ENCODE results near the gene COL6A1. TPM values are rescaled to one million over a fixed set of nuclear protein-coding genes. Genes with fewer than 3 reads are reported as not detected.

COL6A1 gene
- total RNA-seq, 1 donor from 2014 or later = 0.37 TPM

DNA sequence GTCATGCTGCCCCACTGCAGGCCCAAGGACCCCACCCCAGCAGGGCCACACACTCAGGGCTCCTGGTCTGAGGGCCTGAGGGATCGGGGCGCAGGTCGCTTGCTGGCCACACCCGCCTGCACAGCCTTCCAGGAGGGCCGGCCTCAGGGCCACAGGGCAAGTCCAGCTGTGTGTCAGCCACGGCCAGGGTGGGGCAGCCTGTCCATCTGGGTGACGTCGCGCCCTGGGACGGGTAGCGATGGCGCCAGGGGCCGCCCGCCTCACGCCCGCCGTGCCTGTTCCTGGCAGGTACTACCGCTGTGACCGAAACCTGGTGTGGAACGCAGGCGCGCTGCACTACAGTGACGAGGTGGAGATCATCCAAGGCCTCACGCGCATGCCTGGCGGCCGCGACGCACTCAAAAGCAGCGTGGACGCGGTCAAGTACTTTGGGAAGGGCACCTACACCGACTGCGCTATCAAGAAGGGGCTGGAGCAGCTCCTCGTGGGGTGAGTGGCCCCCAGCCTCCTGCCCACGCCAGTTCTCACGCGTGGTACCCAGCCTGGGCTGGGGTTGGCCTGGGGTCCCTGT lies 2.5 kb downstream of the COL6A1 start:
- no peak for DNase-seq (ENCODE audit: low spot score)
- peaks cover 15% of the 10 kb centered on the region for H3K27me3 Mint-ChIP-seq (ENCODE audit: low read depth)
- H3K4me3 Mint-ChIP-seq (ENCODE audit: low read depth) = no peak overlapping the region
- H3K36me3 Mint-ChIP-seq (ENCODE audit: low read depth) = no peaks in the 10 kb centered on the region
- no peak overlapping the region for H3K27ac Mint-ChIP-seq
- no peaks in the 10 kb centered on the region for H3K9me3 Mint-ChIP-seq
- H3K4me1 Mint-ChIP-seq (ENCODE audit: low read depth) = no peaks in the 10 kb centered on the region
- intact Hi-C loops (cut with micrococcal nuclease) = no loop called here

DNA sequence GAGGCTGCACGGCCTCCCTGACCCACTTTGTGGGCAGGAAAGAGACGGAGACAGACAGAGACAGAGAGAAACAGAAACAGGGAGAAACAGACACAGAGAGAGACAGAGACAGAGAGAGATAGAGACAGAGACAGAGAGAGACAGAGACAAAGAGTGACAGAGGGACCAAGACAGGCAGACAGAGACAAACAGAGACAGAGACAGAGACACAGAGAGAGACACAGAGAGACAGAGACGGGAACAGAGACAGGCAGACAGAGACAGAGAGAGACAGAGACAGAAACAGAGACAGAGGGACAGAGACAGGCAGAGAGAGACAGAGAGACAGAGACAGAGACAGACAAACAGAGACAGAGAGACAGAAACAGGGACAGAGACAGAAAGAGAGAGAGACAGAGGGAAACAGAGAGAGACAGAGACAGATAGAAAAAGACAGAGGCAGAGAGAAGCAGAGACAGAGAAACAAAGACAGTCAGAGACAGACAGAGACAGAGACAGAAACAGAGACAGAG lies 3.1 kb downstream of the COL6A1 start:
- DNase-seq (ENCODE audit: low spot score) = no peak
- peaks cover 13% of the 10 kb centered on the region for H3K27me3 Mint-ChIP-seq (ENCODE audit: low read depth)
- no peak overlapping the region for H3K27ac Mint-ChIP-seq
- intact Hi-C loops (cut with micrococcal nuclease) = no loop called here
- H3K4me3 Mint-ChIP-seq (ENCODE audit: low read depth) = no peak overlapping the region
- H3K9me3 Mint-ChIP-seq = no peaks in the 10 kb centered on the region
- H3K36me3 Mint-ChIP-seq (ENCODE audit: low read depth) = no peaks in the 10 kb centered on the region
- no peaks in the 10 kb centered on the region for H3K4me1 Mint-ChIP-seq (ENCODE audit: low read depth)

DNA sequence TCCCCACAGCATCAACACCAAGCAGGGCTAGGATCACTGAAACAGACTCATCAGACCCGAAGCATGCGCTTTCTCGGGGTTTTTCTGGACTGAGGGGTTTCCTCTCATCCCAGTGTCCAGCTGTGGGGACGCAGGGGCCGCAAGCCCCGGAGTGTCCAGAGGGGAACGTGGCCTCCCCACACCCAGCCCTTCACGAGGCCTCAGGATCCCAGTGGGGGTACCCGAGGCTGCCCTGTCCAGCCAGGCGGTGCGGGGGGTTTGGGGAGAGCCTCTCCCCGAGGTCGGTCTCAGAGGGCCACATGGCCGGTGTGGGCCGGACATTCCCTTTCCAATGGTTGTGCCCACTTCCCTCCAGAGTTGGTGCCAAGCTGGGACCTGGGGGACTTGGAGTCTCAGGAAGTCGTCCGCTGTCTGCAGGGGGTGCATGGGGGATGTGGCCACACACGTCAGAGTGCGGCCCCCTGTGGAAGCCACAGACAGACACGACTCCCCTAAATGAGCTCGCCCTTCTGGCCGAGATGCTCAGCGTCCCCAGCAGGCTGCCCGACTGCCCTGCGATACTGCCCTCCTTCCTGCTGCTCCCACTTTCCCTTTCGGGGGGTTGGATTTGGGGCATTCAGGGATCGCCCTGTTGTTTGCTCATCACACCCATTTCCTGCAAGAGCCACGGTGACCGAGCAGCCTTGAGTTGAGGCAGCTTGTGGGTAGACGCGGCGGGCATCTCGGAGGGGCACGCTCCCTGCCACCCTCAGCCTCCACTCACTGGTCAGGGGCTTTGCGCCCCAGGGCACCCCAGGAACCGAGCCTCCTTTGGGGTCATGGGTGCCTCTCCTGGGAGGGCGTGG lies 4.1 kb downstream of the COL6A1 start:
- intact Hi-C loops (cut with micrococcal nuclease) = no loop called here
- Mint-ChIP-seq H3K27me3 (ENCODE audit: low read depth) (peaks cover 9% of the 10 kb centered on the region), H3K4me3 (ENCODE audit: low read depth) (no peak overlapping the region), H3K36me3 (ENCODE audit: low read depth) (no peaks in the 10 kb centered on the region), H3K4me1 (ENCODE audit: low read depth) (no peaks in the 10 kb centered on the region), H3K9me3 (no peaks in the 10 kb centered on the region), H3K27ac (no peak overlapping the region)
- DNase-seq (ENCODE audit: low spot score) = no peak

DNA sequence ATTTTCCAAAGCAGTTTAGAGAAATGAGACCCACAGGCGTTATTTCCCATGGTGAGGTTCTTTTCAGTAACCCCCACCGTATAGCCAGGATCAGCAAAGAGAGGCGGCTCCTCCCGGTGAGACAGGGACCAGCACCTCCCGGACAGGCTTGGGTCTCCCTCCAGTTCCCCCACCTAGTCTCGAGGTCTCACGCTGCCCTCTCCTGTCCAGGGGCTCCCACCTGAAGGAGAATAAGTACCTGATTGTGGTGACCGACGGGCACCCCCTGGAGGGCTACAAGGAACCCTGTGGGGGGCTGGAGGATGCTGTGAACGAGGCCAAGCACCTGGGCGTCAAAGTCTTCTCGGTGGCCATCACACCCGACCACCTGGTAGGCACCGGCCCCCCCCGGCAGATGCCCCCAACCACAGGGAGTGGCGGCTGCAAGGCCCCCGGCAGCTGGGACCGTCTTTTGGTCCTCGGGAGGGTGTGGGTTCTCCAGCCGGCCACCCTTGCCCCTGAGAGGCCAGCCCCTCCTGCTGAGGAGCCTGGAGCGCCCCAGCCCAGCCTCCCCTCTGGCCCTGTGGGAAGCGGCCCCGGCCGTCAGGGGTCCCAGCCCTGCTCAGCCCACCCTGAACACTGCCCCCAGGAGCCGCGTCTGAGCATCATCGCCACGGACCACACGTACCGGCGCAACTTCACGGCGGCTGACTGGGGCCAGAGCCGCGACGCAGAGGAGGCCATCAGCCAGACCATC lies 4.9 kb downstream of the COL6A1 start:
- intact Hi-C loops (cut with micrococcal nuclease) = no loop called here
- peaks cover 9% of the 10 kb centered on the region for H3K27me3 Mint-ChIP-seq (ENCODE audit: low read depth)
- no peak for DNase-seq (ENCODE audit: low spot score)
- H3K36me3 Mint-ChIP-seq (ENCODE audit: low read depth) = no peaks in the 10 kb centered on the region
- no peaks in the 10 kb centered on the region for H3K9me3 Mint-ChIP-seq
- H3K4me1 Mint-ChIP-seq (ENCODE audit: low read depth) = no peaks in the 10 kb centered on the region
- H3K4me3 Mint-ChIP-seq (ENCODE audit: low read depth) = no peak overlapping the region
- no peak overlapping the region for H3K27ac Mint-ChIP-seq

DNA sequence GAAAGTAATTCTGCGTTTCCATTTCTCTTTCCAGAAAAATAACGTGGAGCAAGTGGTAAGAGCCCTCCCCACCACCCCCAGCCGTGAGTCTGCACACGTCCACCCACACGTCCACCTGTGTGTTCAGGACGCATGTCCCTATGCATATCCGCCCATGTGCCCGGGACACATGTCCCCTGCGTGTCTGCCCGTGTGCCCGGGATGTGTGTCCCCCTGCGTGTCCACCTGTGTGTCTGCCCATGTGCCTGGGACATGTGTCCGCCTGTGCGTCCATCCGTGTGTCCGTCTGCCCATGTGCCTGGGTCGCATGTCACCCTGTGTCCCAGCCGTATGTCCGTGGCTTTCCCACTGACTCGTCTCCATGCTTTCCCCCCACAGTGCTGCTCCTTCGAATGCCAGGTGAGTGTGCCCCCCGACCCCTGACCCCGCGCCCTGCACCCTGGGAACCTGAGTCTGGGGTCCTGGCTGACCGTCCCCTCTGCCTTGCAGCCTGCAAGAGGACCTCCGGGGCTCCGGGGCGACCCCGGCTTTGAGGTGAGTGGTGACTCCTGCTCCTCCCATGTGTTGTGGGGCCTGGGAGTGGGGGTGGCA lies 5.6 kb downstream of the COL6A1 start:
- no peak for DNase-seq (ENCODE audit: low spot score)
- no peaks in the 10 kb centered on the region for H3K4me1 Mint-ChIP-seq (ENCODE audit: low read depth)
- no peak overlapping the region for H3K27ac Mint-ChIP-seq
- no peaks in the 10 kb centered on the region for H3K36me3 Mint-ChIP-seq (ENCODE audit: low read depth)
- H3K9me3 Mint-ChIP-seq = no peaks in the 10 kb centered on the region
- intact Hi-C loops (cut with micrococcal nuclease) = no loop called here
- no peak overlapping the region for H3K4me3 Mint-ChIP-seq (ENCODE audit: low read depth)
- H3K27me3 Mint-ChIP-seq (ENCODE audit: low read depth) = peaks cover 9% of the 10 kb centered on the region

DNA sequence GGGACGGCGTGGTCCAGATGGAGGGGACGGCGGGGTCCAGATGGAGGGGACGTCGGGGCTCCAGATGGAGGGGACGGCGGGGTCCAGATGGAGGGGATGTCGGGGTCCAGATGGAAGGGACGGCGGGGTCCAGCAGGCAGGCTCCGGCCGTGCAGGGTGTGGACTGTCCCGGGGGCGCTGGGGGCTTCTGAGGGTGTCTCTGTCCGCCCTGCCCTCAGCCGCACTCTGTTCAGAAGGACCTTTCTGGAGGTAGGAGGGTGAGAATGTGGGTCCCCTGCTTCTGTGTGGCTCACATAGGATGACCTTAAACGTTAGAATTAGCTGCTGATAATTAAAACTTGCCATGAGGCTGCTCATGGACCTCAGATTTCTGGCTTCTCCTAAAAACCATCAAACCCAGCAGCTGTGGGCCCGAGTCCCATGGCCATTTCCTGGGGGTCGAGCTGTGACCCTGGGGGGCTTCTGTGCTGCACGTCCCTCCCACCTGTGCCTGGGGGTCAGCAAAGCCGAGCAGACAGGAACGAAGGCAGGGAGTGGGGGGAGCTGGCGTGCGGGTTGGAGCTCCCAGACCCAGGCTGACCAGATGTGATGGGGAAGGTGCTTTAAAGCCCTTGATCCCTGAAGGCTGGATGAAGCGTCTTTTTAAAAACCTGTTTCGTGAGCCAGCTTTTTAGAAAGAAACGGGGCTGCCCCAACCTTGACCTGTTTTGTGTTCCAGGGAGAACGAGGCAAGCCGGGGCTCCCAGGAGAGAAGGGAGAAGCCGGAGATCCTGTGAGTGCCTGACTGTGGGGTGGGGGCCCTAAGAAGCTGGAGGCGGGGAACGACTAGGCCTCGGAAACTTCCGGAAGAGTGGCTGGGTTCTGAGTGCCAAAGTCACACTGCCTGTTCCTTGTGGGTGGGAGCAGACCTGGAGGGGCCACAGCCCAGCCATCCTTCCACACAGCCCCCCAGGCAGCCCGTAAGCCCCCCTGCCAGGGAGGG lies 7.1 kb downstream of the COL6A1 start:
- Mint-ChIP-seq H3K9me3 (no peaks in the 10 kb centered on the region), H3K36me3 (ENCODE audit: low read depth) (no peaks in the 10 kb centered on the region), H3K27me3 (ENCODE audit: low read depth) (peaks cover 6% of the 10 kb centered on the region), H3K4me1 (ENCODE audit: low read depth) (no peaks in the 10 kb centered on the region), H3K4me3 (ENCODE audit: low read depth) (no peak overlapping the region), H3K27ac (no peak overlapping the region)
- DNase-seq (ENCODE audit: low spot score) = no peak
- intact Hi-C loops (cut with micrococcal nuclease) = no loop called here

DNA sequence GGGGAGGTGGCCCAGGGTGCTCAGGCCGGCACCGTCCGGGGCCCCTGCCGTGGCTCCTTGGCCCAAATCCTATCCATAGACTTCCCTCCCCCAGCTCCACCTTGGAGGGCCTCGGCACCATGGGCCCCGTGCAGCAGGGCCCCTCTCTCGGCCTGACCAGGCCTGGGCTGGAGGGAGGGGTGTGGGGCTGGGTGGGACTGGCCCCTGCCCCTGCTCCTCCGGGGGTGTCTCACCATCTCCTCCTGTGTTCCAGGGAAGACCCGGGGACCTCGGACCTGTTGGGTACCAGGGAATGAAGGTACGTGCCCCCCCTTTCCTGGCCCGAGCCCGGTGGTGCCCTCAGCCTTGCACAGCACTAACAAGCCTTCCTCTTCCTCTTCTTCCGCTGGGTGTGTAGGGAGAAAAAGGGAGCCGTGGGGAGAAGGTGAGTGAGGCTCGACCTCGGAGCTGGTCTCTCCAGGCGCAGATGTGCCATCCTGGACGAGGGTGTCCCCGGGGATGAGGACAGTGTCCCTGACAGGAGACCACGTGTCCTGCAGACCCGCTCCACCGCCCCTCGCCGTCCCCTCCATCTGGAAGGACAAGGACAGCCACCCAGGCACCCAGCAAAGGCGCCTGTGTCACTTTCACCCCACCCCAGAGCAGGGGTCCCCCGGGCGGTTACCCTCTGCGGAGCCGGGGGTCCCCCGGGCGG lies 7.9 kb downstream of the COL6A1 start:
- Mint-ChIP-seq H3K27me3 (ENCODE audit: low read depth) (peaks cover 6% of the 10 kb centered on the region), H3K4me1 (ENCODE audit: low read depth) (no peaks in the 10 kb centered on the region), H3K27ac (no peak overlapping the region), H3K9me3 (no peaks in the 10 kb centered on the region), H3K4me3 (ENCODE audit: low read depth) (no peak overlapping the region), H3K36me3 (ENCODE audit: low read depth) (no peaks in the 10 kb centered on the region)
- no peak for DNase-seq (ENCODE audit: low spot score)
- intact Hi-C loops (cut with micrococcal nuclease) = no loop called here

DNA sequence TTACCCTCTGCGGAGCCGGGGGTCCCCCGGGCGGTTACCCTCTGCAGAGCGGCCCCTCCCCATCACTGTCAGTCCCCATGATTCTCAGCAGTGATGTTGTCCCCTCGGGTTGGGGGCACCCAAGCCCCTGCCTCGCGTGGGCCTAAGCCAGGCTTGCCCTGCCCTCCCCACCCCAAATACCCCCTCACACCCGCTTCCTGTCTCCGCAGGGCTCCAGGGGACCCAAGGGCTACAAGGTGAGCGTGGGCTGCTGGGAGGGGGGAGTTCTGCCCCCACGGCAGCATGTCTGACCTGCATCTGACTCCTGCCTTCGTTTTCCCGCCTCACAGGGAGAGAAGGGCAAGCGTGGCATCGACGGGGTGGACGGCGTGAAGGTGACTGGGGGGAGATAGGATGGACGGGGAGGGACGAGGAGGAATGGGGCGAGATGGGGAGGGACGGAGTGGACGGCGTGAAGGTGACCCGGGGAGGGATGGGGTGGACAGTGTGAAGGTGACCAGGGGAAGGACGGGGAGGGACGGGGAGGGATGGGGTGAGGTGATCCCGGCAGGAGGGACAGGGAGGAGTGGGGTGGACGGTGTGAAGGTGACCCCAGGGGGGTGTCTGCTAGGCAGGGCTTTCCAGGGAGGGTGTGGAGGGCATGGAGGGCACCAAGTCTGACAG lies 8.6 kb downstream of the COL6A1 start:
- no peaks in the 10 kb centered on the region for H3K27me3 Mint-ChIP-seq (ENCODE audit: low read depth)
- intact Hi-C loops (cut with micrococcal nuclease) = no loop called here
- no peaks in the 10 kb centered on the region for H3K9me3 Mint-ChIP-seq
- DNase-seq (ENCODE audit: low spot score) = no peak
- H3K36me3 Mint-ChIP-seq (ENCODE audit: low read depth) = no peaks in the 10 kb centered on the region
- H3K4me3 Mint-ChIP-seq (ENCODE audit: low read depth) = no peak overlapping the region
- no peaks in the 10 kb centered on the region for H3K4me1 Mint-ChIP-seq (ENCODE audit: low read depth)
- H3K27ac Mint-ChIP-seq = no peak overlapping the region

DNA sequence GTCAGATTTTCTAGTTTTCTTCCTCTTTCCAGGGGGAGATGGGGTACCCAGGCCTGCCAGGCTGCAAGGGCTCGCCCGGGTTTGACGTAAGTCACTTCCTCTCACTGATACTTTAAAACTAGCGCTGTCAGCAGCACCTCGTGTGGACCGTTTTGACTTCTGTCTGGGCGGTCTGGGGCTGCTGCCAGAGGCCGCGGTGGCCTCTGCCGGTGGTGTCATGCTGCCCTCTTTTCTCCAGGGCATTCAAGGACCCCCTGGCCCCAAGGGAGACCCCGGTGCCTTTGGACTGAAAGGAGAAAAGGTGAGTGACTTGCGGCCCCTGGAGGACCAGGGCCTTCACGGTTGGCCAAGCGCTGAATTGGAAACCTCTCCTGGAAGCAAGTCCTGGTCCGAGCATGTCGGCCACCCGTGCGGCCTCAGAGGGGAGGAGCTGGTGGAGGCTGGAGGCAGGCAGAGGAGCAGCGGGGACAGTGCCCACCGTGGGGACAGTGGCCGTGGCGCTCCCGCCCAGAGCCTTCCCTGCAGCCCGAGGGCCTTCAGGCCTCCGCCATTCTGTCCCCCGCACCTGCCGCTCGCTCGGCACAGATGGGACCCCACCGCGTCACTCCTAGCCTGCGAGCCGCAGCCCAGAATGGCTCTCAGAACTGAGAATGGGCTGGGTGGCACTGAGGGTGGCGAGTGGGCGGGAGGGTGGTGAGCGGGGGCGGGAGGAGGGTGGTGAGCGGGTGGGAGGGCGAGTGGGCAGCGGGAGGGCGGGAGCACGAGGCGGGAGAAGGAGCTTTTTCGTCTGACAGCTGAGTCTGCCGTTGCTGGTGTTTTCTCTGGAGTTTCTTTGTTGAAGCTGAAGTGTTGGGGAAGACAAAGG lies 9.4 kb downstream of the COL6A1 start:
- Mint-ChIP-seq H3K27ac (no peak overlapping the region), H3K36me3 (ENCODE audit: low read depth) (no peaks in the 10 kb centered on the region), H3K9me3 (no peaks in the 10 kb centered on the region), H3K27me3 (ENCODE audit: low read depth) (no peaks in the 10 kb centered on the region), H3K4me3 (ENCODE audit: low read depth) (no peak overlapping the region), H3K4me1 (ENCODE audit: low read depth) (no peaks in the 10 kb centered on the region)
- intact Hi-C loops (cut with micrococcal nuclease) = no loop called here
- DNase-seq (ENCODE audit: low spot score) = no peak

DNA sequence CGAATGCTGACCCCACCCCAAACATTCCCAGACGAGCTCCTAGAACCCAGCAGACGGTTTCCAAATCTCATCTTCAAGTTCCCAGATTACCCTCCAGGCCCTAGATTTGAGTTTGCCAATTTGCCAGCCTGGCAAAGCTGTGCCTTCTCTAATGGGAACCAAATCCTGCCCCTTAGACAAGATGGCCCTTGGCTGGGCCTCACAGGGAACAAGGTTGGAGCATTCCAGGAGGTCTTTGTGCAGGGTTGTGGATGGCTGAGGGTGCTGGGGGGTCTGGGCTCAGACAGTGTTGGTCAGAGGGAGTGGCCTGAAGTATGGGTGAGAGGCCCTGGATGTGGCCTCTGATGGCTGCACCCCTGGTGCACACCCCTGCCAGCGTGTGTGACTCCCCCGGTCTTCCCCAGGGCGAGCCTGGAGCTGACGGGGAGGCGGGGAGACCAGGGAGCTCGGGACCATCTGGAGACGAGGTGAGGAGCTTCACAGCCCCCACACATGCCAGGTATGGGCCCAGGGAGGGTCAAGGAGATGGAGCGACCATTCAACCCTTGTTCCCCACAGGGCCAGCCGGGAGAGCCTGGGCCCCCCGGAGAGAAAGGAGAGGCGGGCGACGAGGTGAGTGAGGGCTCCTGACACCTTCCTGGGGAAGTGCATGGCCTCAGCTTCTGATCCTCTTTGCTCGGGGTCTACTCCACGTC lies 10.2 kb downstream of the COL6A1 start:
- Mint-ChIP-seq H3K4me3 (ENCODE audit: low read depth) (no peak overlapping the region), H3K27me3 (ENCODE audit: low read depth) (no peaks in the 10 kb centered on the region), H3K27ac (no peak overlapping the region), H3K9me3 (no peaks in the 10 kb centered on the region), H3K36me3 (ENCODE audit: low read depth) (no peaks in the 10 kb centered on the region), H3K4me1 (ENCODE audit: low read depth) (no peaks in the 10 kb centered on the region)
- DNase-seq (ENCODE audit: low spot score) = no peak
- intact Hi-C loops (cut with micrococcal nuclease) = no loop called here

Data from activated T-helper 2 cell treated with anti-CD3 and anti-CD28 coated beads, Interferon-gamma antibody, Interleukin-2, Interleukin-4, amounts not matched to agents 10 μg/mL and 5 μg/mL and 100 μg/mL, durations not matched to agents 14 hours and 24 hours and 36 hours (primary cell).